PFSK-1 (cell line): ENCODE measurements around the gene CELA2A.

Experiments used
- FOXP2 ChIP-seq: optimal IDR thresholded peaks from 2 replicates; pipeline ENCODE3; 2011; ENCODE audit warnings: borderline replicate concordance, control low read depth, inconsistent platforms; ENCODE audit not compliant: insufficient read depth; ENCODE audit errors: extremely low read length, extremely low read depth
- POLR2AphosphoS5 ChIP-seq: IDR thresholded peaks from 2 replicates; pipeline ENCODE4 v1.6.1; 2012; ENCODE audit warnings: low read depth, mild to moderate bottlenecking, control low read depth, low read length, moderate library complexity
- REST ChIP-seq, 2 experiments: IDR thresholded peaks; 2 replicates each; pipeline versions ENCODE4 v1.6.1 to v1.8.0; 2011 to 2012; ENCODE audit warnings: low read depth in 2 of 2, low read length in 2 of 2, control low read depth in 1 of 2, inconsistent platforms in 1 of 2, mild to moderate bottlenecking in 1 of 2, moderate library complexity in 1 of 2; ENCODE audit not compliant: insufficient read depth in 1 of 2
- SIN3A ChIP-seq: IDR thresholded peaks from 2 replicates; pipeline ENCODE4 v1.6.1; 2012; ENCODE audit warnings: mild to moderate bottlenecking, low read length, moderate library complexity, borderline replicate concordance; ENCODE audit not compliant: insufficient read depth
- TAF1 ChIP-seq: IDR thresholded peaks from 2 replicates; pipeline ENCODE4 v1.6.1; 2012; ENCODE audit warnings: low read length, control low read depth, borderline replicate concordance; ENCODE audit not compliant: insufficient read depth

CELA2A gene

GRCh38 chr1:15506831-15507230 is 50.3 kb downstream of the CELA2A start:
- no peak for TF ChIP-seq POLR2AphosphoS5
- TF ChIP-seq TAF1, result no peak
- TF ChIP-seq REST (IDR thresholded peaks at IDR 0.05; ENCODE audit: insufficient read depth in 1 of 2, low read depth in 2 of 2, low read length in 2 of 2), result no peak
- no peak for TF ChIP-seq SIN3A
- TF ChIP-seq FOXP2, result no peak

- TF ChIP-seq REST (IDR thresholded peaks at IDR 0.05; ENCODE audit: insufficient read depth in 1 of 2, low read depth in 2 of 2, low read length in 2 of 2) (no peak), SIN3A (no peak)
Observed at GRCh38 chr1:15507278-15507677, 50.7 kb downstream of the CELA2A start.

- no peak for TF ChIP-seq POLR2AphosphoS5
- TF ChIP-seq FOXP2, result no peak
- TF ChIP-seq REST (IDR thresholded peaks at IDR 0.05; ENCODE audit: insufficient read depth in 1 of 2, low read depth in 2 of 2, low read length in 2 of 2), result no peak
- no peak for TF ChIP-seq SIN3A
- no peak for TF ChIP-seq TAF1
Observed at GRCh38 chr1:15508700-15509487, 52.4 kb downstream of the CELA2A start.

GRCh38 chr1:15509586-15509985 is 53.1 kb downstream of the CELA2A start:
- TF ChIP-seq TAF1 (no peak), FOXP2 (no peak), POLR2AphosphoS5 (no peak), SIN3A (no peak), REST (IDR thresholded peaks at IDR 0.05; ENCODE audit: insufficient read depth in 1 of 2, low read depth in 2 of 2, low read length in 2 of 2) (no peak)
